ENCODE results near the gene KCTD20.

DNA sequence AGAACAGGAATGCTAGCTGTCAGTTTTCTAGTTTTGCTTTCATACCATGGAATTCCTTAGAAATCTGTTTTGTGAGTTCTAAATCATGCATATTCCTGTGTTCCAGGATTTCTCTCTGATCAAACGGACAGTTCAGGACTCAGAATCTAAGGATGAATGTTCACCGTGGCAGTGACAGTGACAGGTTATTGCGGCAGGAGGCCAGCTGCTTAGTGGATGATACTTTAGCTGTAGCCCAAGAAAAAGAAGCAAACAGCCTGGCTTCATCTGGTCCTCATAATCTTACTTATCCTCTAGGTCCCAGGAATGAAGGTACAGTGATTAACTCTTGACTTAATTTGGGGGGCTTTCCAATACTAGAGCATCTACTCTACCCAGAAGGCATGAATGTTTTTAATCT is 27.1 kb downstream of the KCTD20 start:
- TF ChIP-seq, protein P1, sequence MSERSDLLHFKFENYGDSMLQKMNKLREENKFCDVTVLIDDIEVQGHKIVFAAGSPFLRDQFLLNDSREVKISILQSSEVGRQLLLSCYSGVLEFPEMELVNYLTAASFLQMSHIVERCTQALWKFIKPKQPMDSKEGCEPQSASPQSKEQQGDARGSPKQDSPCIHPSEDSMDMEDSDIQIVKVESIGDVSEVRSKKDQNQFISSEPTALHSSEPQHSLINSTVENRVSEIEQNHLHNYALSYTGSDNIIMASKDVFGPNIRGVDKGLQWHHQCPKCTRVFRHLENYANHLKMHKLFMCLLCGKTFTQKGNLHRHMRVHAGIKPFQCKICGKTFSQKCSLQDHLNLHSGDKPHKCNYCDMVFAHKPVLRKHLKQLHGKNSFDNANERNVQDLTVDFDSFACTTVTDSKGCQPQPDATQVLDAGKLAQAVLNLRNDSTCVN (tag by site-specific recombination; optimal IDR thresholded peaks at IDR 0.05): no peak
- TF ChIP-seq, protein P2, sequence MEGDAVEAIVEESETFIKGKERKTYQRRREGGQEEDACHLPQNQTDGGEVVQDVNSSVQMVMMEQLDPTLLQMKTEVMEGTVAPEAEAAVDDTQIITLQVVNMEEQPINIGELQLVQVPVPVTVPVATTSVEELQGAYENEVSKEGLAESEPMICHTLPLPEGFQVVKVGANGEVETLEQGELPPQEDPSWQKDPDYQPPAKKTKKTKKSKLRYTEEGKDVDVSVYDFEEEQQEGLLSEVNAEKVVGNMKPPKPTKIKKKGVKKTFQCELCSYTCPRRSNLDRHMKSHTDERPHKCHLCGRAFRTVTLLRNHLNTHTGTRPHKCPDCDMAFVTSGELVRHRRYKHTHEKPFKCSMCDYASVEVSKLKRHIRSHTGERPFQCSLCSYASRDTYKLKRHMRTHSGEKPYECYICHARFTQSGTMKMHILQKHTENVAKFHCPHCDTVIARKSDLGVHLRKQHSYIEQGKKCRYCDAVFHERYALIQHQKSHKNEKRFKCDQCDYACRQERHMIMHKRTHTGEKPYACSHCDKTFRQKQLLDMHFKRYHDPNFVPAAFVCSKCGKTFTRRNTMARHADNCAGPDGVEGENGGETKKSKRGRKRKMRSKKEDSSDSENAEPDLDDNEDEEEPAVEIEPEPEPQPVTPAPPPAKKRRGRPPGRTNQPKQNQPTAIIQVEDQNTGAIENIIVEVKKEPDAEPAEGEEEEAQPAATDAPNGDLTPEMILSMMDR (tag by site-specific recombination; IDR thresholded peaks at IDR 0.05): no peak
- no peak for TF ChIP-seq ZFP37 (tag by site-specific recombination; IDR thresholded peaks at IDR 0.05)
- no peak for TF ChIP-seq ZNF548 (tag by site-specific recombination; IDR thresholded peaks at IDR 0.05)
- no peak for TF ChIP-seq ZBTB8A (tag by site-specific recombination; IDR thresholded peaks at IDR 0.05)
- TF ChIP-seq, protein P3, sequence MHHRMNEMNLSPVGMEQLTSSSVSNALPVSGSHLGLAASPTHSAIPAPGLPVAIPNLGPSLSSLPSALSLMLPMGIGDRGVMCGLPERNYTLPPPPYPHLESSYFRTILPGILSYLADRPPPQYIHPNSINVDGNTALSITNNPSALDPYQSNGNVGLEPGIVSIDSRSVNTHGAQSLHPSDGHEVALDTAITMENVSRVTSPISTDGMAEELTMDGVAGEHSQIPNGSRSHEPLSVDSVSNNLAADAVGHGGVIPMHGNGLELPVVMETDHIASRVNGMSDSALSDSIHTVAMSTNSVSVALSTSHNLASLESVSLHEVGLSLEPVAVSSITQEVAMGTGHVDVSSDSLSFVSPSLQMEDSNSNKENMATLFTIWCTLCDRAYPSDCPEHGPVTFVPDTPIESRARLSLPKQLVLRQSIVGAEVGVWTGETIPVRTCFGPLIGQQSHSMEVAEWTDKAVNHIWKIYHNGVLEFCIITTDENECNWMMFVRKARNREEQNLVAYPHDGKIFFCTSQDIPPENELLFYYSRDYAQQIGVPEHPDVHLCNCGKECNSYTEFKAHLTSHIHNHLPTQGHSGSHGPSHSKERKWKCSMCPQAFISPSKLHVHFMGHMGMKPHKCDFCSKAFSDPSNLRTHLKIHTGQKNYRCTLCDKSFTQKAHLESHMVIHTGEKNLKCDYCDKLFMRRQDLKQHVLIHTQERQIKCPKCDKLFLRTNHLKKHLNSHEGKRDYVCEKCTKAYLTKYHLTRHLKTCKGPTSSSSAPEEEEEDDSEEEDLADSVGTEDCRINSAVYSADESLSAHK (tag by site-specific recombination; IDR thresholded peaks at IDR 0.05): no peak
- no peak for TF ChIP-seq ZNF140 (tag by site-specific recombination; IDR thresholded peaks at IDR 0.05)
- no peak for TF ChIP-seq ZNF138 (tag by site-specific recombination; IDR thresholded peaks at IDR 0.05; ENCODE audit: borderline replicate concordance)
- no peak for TF ChIP-seq ZNF394 (tag by site-specific recombination; IDR thresholded peaks at IDR 0.05; ENCODE audit: borderline replicate concordance)
- TF ChIP-seq ZNF274 (IDR thresholded peaks at IDR 0.05; ENCODE audit: low read length): no peak
- no peak for TF ChIP-seq ZNF274 (tag by site-specific recombination; IDR thresholded peaks at IDR 0.05; ENCODE audit: borderline replicate concordance)
- TF ChIP-seq, protein P4, sequence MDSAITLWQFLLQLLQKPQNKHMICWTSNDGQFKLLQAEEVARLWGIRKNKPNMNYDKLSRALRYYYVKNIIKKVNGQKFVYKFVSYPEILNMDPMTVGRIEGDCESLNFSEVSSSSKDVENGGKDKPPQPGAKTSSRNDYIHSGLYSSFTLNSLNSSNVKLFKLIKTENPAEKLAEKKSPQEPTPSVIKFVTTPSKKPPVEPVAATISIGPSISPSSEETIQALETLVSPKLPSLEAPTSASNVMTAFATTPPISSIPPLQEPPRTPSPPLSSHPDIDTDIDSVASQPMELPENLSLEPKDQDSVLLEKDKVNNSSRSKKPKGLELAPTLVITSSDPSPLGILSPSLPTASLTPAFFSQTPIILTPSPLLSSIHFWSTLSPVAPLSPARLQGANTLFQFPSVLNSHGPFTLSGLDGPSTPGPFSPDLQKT (IDR thresholded peaks at IDR 0.05; ENCODE audit: borderline replicate concordance, low read depth, low read length): no peak
- TF ChIP-seq, protein P5, sequence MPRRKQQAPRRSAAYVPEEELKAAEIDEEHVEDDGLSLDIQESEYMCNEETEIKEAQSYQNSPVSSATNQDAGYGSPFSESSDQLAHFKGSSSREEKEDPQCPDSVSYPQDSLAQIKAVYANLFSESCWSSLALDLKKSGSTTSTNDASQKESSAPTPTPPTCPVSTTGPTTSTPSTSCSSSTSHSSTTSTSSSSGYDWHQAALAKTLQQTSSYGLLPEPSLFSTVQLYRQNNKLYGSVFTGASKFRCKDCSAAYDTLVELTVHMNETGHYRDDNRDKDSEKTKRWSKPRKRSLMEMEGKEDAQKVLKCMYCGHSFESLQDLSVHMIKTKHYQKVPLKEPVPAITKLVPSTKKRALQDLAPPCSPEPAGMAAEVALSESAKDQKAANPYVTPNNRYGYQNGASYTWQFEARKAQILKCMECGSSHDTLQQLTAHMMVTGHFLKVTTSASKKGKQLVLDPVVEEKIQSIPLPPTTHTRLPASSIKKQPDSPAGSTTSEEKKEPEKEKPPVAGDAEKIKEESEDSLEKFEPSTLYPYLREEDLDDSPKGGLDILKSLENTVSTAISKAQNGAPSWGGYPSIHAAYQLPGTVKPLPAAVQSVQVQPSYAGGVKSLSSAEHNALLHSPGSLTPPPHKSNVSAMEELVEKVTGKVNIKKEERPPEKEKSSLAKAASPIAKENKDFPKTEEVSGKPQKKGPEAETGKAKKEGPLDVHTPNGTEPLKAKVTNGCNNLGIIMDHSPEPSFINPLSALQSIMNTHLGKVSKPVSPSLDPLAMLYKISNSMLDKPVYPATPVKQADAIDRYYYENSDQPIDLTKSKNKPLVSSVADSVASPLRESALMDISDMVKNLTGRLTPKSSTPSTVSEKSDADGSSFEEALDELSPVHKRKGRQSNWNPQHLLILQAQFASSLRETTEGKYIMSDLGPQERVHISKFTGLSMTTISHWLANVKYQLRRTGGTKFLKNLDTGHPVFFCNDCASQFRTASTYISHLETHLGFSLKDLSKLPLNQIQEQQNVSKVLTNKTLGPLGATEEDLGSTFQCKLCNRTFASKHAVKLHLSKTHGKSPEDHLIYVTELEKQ (tag by site-specific recombination; IDR thresholded peaks at IDR 0.05; ENCODE audit: borderline replicate concordance): no peak
- TF ChIP-seq SP2 (tag by site-specific recombination; IDR thresholded peaks at IDR 0.05): no peak
